ENCODE data around the gene RLF.

DNA sequence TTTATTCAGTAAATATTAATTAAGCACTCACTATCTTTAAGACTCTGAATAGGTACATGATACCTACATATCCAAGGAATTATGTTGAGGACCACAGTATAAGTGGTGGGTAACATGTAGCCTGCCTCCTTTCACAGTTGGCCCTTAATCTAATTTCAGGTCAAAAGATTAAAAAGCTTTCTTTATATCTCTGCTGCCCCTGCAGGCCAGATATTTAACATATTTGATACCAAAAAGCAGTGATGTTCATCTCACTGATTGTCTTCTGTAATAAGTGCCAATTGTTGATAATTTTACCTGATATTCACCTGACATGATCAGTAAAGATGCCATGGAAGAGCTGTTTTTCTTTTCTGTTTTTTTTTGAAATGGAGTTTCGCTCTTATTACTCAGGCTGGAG, 36.5 kb downstream of the RLF start:
- TF ChIP-seq TAF1 (IDR thresholded peaks at IDR 0.05; ENCODE audit: low read depth, low read length), result no peak
- no peak for TF ChIP-seq POLR2A (IDR thresholded peaks at IDR 0.05; ENCODE audit: low read depth, low read length)
- TF ChIP-seq POLR2AphosphoS5 (IDR thresholded peaks at IDR 0.05; ENCODE audit: low read depth, low read length), result no peak
- no peak for TF ChIP-seq SPI1 (IDR thresholded peaks at IDR 0.05; ENCODE audit: low read depth, low read length)
- TF ChIP-seq PAX5 (IDR thresholded peaks at IDR 0.05; ENCODE audit: insufficient read depth, low read length, severe bottlenecking), result no peak
